AG04450 (cell line): ENCODE results near the gene A4GNT. TPM values are rescaled to one million over a fixed set of nuclear protein-coding genes. Genes with fewer than 3 reads are reported as not detected.
"Not testable (repeated sequence)": the region's sequence is repeated elsewhere in the genome, so short reads cannot be mapped to it uniquely, and the experiment has no call there.

ENCODE experiments used
- CTCF ChIA-PET: fragments of 300-600, 350-600 bp; formaldehyde crosslinking; extraction: SDS; loops from one replicate; lab custom pipeline; 2022; ENCODE audit warnings: antibody characterized with exemption, inconsistent platforms; lab: Charles Lee
- POLR2A ChIA-PET: fragments of 350-600 bp; formaldehyde crosslinking; extraction: SDS; loops from one replicate; lab custom pipeline; 2021; ENCODE audit warnings: antibody characterized with exemption, inconsistent platforms; lab: Yijun Ruan, JAX
- DNase-seq: peaks from one replicate; pipeline ENCODE4 v3.0.0-alpha.2; 2011; ENCODE audit warnings: low read depth, low spot score
- H3K27ac ChIP-seq: one replicate; pipeline ENCODE4 v1.5.1; 2012; ENCODE audit warnings: low read depth, low read length, control low read depth
- H3K27me3 ChIP-seq: one replicate; pipeline ENCODE4 v1.6.0; 2012; ENCODE audit warnings: low read length; ENCODE audit not compliant: control insufficient read depth, insufficient read depth
- H3K4me3 ChIP-seq: 2 replicates; pipeline ENCODE4 v1.5.1; 2011; ENCODE audit warnings: mild to moderate bottlenecking, low read depth, low read length, control low read depth
- H3K9me3 ChIP-seq: 2 replicates; pipeline ENCODE4 v1.5.1; 2012; ENCODE audit warnings: low read length; ENCODE audit not compliant: control insufficient read depth, insufficient read depth
- polyA plus RNA-seq: library from polyadenylated mRNA; depleted of rRNA; stranded (reverse); fragments of >200 nt; gene quantifications from 2 replicates; pipeline ENCODE4 v1.2.3, GENCODE V29; 2011
- TF ChIP-seq, protein P1 (sequence below): IDR thresholded peaks from 2 replicates; pipeline ENCODE4 v1.5.1; 2011; ENCODE audit warnings: low read depth, low read length, control low read depth, inconsistent platforms

A4GNT gene
- polyA plus RNA-seq, 1 experiment: not detected

DNA sequence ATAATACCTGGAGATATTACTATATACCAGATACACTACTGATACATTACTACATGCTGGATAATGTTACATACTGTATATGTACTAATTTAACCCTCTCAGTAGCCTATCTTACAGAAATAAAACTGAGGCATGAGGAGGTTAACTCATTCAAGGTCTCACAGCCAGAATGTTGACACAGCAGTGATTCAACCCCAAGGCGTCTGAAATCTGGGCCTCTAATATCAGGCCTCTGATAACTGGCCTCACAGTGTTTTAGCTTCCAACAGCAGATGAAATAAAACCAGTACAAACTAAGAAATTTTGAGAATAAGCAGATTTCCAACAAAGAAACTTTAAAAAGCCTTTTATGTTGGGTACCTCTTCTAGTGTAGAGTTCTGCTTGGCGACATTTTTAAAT lies 40.2 kb downstream of the A4GNT start:
- Histone ChIP-seq H3K27ac (no peak overlapping the region), H3K4me3 (no peak overlapping the region), H3K27me3 (no peaks in the 10 kb centered on the region), H3K9me3 (no peaks in the 10 kb centered on the region; the same call in 1 of the 2 replicates)
- ChIA-PET POLR2A (no interaction called here), CTCF (interaction anchor here (0.8 to 3.1 kb wide), 2 partner anchors 23 to 27 kb away, joined by 3 to 19 read pairs; no protein-coding TSS in a partner anchor)
- DNase-seq: no peak
- TF ChIP-seq, protein P1, sequence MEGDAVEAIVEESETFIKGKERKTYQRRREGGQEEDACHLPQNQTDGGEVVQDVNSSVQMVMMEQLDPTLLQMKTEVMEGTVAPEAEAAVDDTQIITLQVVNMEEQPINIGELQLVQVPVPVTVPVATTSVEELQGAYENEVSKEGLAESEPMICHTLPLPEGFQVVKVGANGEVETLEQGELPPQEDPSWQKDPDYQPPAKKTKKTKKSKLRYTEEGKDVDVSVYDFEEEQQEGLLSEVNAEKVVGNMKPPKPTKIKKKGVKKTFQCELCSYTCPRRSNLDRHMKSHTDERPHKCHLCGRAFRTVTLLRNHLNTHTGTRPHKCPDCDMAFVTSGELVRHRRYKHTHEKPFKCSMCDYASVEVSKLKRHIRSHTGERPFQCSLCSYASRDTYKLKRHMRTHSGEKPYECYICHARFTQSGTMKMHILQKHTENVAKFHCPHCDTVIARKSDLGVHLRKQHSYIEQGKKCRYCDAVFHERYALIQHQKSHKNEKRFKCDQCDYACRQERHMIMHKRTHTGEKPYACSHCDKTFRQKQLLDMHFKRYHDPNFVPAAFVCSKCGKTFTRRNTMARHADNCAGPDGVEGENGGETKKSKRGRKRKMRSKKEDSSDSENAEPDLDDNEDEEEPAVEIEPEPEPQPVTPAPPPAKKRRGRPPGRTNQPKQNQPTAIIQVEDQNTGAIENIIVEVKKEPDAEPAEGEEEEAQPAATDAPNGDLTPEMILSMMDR: no peak

DNA sequence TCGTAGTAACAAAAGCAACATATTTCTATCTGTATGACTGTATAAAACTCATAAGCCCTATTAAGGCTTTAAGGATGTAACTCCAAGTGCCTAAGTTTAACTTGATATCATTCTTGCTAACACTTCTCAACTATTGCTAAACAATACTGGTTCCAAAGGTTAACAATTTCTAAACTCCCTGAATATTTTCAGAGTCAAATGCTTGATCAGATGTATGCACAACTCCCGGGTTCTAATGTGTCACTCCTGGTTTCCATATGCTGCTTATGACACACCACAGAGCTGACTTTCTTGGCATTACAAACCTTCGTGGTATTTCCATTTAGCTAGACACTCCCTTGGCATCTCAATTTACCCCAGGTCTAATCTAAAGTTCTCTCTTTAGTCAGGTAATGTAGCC lies 43.1 kb downstream of the A4GNT start:
- no peak overlapping the region for H3K27ac ChIP-seq
- POLR2A ChIA-PET: interaction anchor here (0.7 to 1.2 kb wide), 2 partner anchors 12 to 26 kb away, joined by 3 read pairs; partner anchors contain the start of gene DZIP1L

DNA sequence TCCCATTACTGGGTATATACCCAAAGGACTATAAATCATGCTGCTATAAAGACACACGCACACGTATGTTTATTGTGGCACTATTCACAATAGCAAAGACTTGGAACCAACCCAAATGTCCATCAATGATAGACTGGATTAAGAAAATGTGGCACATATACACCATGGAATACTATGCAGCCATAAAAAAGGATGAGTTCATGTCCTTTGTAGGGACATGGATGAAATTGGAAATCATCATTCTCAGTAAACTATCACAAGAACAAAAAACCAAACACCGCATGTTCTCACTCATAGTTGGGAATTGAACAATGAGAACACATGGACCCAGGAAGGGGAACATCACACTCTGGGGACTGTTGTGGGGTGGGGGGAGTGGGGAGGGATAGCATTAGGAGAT lies 46.4 kb downstream of the A4GNT start:
- H3K27ac ChIP-seq, H3K9me3 ChIP-seq, H3K4me3 ChIP-seq, H3K27me3 ChIP-seq, POLR2A ChIA-PET, DNase-seq: not testable (repeated sequence)
- CTCF ChIA-PET: interaction anchor here (1.9 kb wide), 1 partner anchor 16 kb away, joined by 6 read pairs; no protein-coding TSS in a partner anchor

More for the DNA sequence above, 43.1 kb downstream of the A4GNT start:
- CTCF ChIA-PET: interaction anchor here (1.0 to 2.4 kb wide), 2 partner anchors 19 to 30 kb away, joined by 6 to 11 read pairs; no protein-coding TSS in a partner anchor
- Histone ChIP-seq H3K9me3 (no peaks in the 10 kb centered on the region), H3K27me3 (no peaks in the 10 kb centered on the region), H3K4me3 (no peak overlapping the region)
- peak; percentile 13 for DNase-seq
- TF ChIP-seq, protein P1: no peak

DNA sequence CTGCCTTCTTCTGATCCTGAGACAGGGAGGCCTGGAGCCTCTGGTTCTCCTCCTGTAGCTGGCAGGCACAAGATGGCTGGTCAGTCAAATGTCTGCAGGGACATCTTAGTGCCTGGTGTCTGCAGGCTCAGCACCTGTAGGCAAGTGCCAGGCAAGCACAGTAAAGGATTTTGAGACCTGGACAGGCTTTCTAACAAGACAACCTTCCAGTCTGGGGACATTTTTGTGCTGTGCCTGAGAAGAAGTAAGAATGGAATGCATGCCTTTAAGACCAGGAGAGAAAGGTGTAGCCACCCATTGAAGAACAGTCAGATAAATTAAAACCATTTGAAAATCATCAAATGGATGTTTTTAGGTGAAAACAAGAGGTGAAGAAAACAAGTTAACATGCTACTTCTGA lies 48.0 kb downstream of the A4GNT start:
- peak overlapping the region; percentile 95 for H3K27ac ChIP-seq
- ChIA-PET POLR2A (interaction anchor here (1.0 kb wide), 1 partner anchor 10 kb away, joined by 3 read pairs; no protein-coding TSS in a partner anchor), CTCF (interaction anchor here (1.2 to 3.3 kb wide), 2 partner anchors 15 to 35 kb away, joined by 6 to 28 read pairs; no protein-coding TSS in a partner anchor)
- no peak overlapping the region for H3K4me3 ChIP-seq
- H3K9me3 ChIP-seq: no peaks in the 10 kb centered on the region
- H3K27me3 ChIP-seq: no peaks in the 10 kb centered on the region
- DNase-seq: no peak
- TF ChIP-seq, protein P1: no peak

DNA sequence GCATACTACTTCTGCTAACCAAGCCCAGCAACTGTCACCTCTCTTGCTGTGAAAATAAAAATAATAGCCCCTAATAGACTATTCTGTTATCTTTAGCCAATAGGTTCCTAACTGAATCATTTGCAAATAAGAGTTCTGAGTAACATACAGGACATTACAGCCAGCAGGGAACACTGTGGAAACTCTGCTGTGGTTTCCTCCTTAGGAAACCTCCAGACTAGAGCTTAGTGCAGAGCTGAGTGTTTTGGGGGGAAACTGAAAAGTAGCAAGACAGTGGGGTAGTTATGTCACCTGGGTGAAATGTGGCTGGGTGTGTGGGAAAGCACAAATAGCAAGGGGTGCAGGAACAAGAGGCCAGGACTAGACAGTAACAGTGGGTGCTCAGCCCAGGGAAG lies 49.2 kb downstream of the A4GNT start:
- CTCF ChIA-PET: interaction anchor here (1.2 to 3.3 kb wide), 6 partner anchors 12 to 335 kb away, joined by 3 to 28 read pairs (median 4); partner anchors contain the start of gene DZIP1L
- H3K4me3 ChIP-seq: no peak overlapping the region

More for the DNA sequence above, 49.2 kb downstream of the A4GNT start:
- no peaks in the 10 kb centered on the region for H3K27me3 ChIP-seq
- DNase-seq: no peak
- H3K27ac ChIP-seq: peak overlapping the region; percentile 95
- TF ChIP-seq, protein P1: no peak
- POLR2A ChIA-PET: interaction anchor here (0.6 to 2.8 kb wide), 4 partner anchors 12 to 1330 kb away, joined by 3 to 20 read pairs (median 3); partner anchors contain the start of genes DZIP1L and STAG1
- H3K9me3 ChIP-seq: no peaks in the 10 kb centered on the region
